GM21447 (cell line): Measurements from ENCODE around the gene PCID2.
A peak's percentile ranks its signal among the peaks of the same experiment; 100 is the strongest.

ENCODE experiments used
- ATAC-seq: cut with Tn5 transposase; IDR thresholded peaks from one replicate; pipeline ENCODE4 v1.9.1; 2021; ENCODE audit not compliant: unreplicated experiment

PCID2 gene

DNA sequence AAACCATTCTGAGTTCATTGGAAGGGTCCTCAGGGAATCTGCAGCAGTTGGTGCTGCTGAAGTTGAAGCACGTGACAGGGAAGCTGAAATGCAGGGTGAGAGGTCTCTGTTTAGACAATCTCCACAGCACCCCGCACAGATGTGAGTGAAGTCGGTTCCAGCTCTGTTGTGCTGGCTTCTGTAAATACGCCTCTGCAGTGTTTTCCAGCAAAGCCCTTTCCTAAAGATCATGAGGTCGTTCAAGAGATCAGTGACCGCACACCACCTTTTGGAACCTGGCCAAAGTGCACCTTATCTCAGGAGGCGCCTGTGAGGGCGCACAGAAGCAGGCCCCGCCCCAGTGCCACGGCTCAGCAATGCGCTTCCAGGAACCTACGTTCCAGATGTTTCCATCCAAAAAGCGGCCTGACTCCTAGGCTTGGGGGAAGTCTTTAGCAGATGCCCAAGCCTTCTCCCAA is 11.7 kb upstream of the PCID2 start:
- ATAC-seq, result no peak

DNA sequence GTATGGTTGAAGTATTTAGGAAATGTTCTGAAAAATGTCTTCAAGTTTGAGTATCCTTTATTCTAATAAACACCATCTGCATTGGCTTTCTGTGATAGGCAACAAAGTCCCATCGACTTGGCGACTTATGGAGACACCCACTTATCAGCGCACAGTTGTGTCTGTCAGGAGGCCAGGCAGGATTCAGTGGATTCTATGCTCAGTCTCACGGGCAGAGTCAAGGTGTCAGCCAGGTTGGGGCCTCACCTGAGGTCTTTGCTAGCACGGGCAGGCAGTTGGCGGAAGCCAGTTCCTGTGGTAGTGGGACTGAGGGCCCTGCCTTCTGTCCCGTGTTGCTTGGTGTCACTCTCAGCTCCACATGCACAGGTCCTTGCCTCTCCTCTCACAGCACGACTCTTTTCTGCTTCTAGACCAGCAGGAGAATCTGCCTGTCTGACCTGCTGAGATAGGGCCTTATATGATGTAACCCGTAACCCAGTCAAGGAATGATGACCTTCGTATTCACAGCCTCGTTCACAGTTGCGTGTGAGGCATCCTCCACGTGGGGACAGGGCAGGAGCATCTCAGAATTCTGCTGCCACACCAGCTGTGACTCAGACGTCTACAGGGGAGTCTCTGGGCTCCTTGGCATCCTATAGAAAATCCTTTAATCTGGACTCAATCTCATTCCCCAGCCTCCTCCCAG is 10.9 kb upstream of the PCID2 start:
- no peak for ATAC-seq

DNA sequence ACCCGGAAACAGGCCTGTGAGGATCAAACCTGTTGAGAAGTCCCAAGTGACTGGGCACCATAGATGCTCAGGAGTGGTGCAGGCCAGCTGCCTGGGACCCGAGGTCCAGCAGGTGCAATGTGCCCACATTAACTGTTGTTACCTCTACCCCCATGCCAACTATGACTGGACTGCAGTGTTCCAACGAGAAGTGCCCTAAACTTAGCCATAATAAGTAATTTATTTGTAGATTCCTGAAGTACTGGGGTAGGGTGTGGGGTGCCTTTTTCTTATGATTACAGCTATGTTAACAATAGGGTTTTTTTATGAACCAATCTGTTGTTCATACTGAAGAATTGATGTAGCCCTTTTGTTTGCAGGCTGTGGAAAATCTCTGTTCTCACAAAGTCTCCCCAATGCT is 10.1 kb upstream of the PCID2 start:
- ATAC-seq, result no peak

DNA sequence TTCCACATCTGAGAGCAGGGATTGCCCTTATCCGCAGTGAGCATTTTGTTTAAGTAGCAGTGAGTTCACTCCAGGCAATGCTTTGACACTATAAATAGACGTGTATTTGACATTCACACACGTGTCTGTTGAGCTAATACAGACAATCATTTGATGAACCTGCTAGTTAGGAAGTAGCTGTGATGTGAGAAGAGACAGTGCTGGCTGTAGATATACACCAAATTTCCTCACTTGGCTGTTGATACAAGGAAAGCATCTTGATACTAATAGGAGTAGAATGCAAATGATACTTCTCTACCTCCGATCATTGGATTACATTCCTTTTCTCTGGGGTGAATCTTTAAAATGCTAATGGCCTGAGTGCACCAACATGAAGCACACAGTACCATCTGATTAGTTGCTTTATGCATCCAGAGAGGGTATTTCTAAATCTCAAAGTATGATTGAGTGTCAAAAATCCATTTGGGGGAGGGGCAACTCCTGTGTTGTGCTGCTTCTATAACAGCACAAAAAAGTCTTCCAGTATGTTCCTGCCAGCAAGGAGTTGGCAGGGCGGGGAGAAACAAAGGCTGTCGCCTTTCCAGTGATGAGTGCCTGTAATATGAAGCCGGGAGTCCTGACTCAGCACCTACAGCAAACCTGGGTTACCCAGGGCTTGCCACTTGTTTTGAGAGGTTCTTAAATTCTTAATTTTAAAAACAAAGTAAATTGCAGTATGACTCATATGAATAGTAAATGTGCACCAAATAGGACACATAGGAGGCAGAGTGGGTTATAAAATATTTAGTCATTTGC is 8.0 kb upstream of the PCID2 start:
- no peak for ATAC-seq

DNA sequence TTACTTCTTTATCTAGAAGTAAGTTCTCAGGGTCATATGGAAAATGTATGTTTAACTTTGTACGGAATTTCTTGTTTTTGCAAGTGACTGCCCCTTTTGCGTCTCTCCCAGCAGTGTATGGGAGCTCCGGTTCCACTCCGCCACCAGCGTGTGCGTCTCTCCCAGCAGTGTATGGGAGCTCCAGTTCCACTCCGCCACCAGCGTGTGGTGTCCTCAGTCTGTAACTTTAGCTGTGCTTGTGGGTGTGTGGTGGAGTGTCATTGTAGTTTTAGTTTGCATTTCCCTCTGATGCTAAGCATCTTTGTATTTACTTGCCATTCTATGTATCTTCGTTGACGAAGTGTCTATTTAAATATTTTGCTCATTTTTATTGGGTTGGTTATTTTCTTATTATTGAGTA is 3.3 kb upstream of the PCID2 start:
- no peak for ATAC-seq

DNA sequence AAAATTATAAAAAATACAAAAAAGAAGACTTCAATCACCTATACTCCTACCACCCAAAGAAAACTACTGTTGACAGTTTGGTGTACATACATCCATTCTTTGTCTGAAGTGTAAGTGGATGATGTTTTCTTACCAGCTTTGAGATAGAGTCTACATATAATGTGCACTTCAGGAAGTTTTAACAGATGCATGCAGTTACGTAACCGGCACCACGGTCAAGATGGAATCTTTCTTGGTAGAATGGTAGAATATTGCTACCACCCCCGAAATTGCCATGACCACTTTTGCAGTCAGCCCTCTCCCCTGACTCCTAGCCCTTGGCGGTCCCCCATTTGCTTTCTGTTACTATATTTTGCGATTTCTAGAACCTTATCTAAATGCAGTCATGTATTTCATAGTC is 2.4 kb upstream of the PCID2 start:
- ATAC-seq, result no peak

DNA sequence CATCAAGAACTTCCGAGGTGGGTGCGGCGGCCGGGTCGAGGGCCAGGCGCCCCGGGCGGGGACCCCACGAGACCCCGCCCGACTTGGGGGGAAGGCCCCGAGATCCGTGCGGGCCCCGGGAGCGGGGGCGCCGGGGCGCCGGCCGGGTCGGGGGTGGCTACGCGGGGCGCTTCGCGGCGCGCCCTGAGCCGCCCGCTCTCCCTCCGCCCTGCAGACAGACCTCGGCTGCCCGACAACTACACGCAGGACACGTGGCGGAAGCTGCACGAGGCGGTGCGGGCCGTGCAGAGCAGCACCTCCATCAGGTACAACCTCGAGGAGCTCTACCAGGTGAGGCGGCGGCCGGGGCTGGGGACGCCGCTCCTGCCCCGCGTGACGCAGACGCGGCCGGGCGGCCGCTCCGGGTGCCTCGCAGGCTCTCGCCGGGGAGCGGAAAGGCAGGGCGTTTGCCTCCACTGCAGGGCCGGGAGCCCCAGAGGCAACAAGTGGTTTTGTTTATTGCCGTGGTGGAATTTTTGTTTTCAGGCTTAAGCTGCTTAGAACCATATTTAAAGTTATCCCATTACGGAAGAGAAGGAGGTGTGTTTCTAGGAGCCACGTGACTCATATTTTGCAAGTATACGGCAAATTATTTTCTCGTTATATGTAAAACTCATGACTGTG is 1.4 kb upstream of the PCID2 start:
- peak; percentile 31 for ATAC-seq

DNA sequence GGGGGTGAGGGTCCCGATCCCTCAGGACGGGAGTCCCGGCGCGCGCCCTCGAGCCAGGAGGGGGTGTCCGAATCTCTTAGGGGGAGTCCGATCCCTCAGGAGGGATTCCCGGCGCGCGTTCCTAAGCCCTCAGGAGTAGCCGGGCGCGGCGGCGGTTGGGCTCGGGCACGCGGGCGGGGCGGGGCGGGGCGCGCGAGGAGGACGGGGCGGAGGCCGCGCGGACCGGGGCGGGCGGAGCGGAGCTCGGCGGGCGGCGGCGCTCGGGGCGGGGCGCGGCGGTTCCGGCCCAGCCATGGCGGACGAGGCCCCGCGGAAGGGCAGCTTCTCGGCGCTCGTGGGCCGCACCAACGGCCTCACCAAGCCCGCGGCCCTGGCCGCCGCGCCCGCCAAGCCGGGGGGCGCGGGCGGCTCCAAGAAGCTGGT is 878 bp upstream of the PCID2 start, which contains the start of gene CUL4A:
CUL4A (plus strand) TSS at position 278 of the 423 bp plus-strand sequence; CDS start at position 293, 15 bp downstream.
- peak; percentile 46 for ATAC-seq

DNA sequence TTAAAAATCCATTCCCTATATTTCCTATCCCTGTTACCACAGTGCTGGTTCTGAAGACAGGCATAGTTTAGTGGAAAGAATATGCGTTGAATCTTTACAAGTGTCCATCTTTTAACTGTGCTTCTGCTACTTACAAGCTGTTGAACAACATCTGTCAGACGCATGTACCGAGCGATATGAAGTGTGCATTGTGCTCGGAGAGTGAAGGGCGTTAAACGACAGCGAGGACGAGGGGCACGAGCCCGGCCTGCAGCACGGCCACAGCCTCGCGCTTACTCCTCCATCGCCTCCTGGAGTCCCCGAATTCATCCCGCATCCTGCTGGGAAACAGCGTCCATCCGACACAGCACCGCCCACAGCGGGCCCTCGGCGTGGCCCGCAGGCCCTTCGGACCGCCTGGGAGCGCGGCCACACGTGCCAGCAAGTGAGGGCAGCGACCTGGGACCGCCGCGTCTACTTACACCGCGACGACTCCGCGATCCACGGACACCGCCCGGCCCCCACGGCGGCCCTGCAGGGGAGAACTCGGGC is 514 bp downstream of the PCID2 start:
- ATAC-seq, result peak; percentile 7

DNA sequence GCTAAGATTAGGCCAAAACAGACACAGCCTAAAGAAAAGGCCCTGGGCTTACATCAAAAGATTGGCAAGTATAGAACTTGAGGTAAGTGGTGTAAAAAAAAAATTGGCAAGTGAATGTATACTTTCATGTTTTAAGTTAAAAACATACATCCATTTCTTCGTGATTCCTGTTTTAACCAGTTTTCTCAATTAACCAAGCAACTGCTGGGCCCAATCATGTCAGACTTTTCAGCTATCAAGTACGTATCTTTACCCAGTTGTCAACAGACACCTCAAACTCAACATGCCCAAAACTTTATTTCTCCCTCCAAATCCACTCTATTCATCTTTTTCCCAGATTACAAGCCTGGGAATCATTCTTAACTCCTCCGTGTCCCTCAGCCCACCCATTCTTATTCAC is 1.0 kb downstream of the PCID2 start:
- no peak for ATAC-seq

DNA sequence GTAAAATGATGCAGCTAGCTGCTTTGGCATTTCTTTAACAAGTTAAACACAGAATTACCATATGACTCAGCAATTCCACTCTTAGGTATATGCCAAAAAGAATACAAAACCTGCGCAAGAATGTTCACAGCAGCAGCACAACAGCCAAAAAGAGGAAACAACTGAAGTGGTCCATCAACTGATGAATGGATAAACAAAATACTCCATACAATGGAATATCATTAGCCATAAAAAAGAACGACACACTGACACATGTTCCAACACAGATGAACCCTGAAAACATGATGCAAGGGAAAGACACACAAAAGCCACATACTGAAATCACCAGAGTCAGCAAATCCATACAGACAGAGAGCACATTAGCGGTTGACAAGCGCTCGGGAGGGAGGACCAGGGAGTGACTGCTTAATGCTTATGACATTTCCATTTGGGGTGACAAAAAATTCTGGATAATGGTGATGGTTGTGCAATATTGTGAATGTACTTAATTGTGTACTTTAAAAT is 3.0 kb downstream of the PCID2 start:
- ATAC-seq, result no peak

DNA sequence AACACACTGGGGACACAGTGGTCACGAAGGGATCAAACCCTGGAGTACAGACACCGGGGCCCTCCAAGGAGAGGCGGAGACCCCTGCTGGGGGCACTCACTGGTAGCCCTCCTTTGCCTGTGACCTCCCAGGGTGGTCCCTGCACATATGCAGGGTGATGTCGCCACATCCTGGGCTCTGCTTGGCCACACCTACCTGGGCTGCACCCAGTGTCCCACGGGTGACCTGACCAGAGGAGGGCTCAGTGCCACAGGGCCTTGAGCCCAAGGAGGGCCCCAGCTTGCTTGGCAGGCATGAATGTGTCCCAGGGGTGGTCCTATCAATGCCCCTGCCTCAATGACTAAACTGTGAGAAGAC is 4.1 kb downstream of the PCID2 start:
- ATAC-seq, result no peak

DNA sequence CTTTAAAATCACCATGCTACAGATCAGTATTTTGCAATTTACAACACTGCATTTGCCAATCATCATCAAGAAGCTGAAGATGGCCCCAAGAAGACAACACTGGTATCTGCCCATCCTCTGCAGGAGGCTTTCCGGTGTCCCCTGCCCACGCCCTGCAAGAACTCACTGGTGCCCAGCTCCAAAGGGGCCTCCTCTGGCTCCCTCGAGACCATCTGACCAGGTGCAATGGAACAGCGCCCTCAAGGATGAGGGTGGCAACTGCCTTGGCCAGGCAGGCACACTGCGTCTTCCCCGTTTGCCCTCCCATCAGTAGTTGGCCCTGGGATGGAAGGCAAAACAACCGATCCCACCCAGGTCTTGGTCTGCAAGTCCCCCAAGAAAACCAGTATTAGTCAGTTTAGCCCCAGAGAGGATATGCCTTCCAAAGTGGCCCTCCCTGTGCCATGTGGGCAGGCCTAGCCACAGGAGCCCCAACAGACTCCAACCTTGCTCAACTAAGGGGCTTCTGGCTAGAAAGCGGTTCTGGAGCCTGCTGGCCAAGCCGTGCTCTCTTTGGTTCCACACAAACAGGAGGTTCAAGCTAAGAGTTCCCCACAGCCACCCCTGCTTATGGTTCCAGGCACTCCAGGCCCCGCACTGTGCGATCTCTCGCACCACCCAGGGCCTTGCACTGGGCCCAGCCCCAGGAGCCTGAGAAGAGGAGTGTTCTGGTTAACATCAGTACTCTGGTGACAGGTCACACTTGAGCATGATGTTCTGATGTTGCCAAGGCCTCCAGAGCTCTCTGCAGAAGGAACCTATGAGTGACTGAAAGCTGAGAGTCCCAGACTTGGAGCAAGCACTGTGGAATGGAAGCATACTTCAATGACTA is 4.7 kb downstream of the PCID2 start:
- ATAC-seq, result no peak

DNA sequence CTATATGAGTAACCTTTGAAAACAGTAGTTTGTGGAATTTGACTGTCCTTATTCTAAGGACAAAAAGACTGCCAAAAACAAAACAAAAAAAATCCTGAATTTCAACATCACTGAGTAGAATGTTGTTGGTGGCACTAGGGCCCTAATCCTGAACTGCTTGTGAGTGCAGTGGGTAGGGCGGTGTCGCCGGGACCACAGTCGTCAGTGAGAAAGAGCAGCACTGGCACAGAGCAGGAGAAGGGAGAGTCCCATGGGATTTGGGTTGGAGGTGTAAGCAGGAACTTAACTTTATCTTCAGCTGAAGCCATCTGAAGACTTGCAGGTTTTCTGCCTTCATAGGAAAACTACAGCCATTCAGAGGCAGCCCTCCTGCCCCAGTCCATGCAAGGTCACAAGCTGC is 5.6 kb downstream of the PCID2 start:
- no peak for ATAC-seq

DNA sequence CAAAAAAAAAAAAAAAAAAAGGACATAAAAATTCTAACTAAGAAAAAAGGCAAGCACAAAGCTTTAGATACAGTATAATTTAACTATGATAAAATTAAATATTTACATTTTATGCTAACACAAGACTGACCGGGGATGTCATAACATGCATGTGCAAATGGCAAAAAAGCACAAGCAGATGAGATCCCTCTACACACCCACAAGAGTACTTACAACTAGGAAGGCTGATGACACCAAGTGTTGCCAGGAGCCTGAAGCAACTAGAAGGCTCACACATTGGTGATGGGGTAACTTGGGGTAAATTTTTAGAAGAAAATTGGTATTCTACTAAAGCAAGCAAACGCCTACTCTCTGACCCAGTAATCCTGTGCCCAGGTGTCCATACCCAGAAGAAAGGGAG is 6.7 kb downstream of the PCID2 start:
- no peak for ATAC-seq

DNA sequence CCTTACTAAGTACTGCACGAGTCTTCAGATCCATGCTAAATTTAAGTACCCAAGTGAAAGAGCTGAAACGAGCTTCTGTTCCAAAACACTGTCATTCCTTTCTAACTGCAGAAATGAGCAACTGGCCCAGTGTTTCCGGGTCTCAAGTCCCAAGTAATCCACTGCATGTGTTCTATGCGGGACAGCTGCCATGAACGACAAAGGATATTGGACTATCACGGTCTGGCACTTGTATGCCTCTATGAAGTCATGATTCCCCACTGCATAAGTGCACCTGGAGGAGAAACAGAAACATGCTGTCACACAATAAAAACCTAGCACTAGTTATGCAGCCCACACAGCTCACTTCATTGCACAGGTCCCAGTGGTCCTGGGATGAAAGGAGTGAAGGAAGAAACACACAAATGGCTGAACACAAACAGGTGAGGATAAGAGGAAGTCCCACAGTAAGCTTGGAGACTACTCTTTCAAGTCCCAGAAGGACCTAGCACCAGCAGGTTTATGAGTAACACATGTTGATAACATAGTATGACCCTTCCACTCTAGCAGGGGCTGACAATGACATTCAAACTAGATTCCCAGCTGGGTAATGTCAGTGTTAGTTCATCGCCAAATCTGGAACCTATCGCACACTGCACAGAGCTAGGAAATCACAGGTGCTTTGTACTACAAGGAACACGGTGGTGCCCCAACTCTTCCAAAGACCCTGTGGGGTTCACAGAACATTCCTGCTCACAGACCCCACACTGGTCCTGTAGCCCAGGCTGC is 11.3 kb downstream of the PCID2 start:
- no peak for ATAC-seq

DNA sequence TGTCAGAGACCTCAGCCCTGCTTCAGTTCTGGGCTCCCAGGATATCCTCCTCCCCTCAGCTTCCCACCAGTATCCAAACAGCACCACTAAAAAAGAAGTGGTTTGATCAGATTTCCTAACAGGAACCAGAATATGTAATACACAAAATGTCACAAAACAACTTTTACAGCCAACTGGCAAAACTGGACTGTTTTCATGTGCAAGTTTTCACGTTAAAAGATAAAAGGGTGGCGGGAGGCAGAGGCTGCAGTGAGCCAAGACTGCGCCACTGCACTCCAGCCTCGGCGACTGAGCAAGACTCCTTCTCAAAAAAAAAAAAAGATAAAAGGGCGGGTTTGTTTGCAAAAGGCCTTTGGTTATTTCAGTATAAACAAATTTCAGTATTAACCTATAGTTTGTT is 13.1 kb downstream of the PCID2 start:
- ATAC-seq, result no peak

DNA sequence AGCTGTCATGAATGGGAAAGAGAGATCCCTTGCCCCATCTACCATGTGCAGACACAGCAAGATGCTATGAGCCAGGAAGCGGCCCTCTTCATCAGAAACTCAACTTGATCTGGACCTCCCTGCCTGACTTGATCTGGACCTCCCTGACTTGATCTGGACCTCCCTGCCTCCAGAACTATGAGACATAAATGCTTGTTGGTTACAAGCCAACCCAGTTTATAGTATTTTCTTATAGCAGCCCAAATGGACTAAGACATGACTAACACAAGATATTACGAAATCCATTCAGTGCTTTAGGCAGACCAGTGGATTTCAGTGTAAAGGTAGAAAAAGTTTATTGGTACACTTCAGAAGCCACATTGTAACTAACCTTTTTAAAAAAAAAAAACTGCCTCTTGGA is 15.6 kb downstream of the PCID2 start:
- no peak for ATAC-seq

DNA sequence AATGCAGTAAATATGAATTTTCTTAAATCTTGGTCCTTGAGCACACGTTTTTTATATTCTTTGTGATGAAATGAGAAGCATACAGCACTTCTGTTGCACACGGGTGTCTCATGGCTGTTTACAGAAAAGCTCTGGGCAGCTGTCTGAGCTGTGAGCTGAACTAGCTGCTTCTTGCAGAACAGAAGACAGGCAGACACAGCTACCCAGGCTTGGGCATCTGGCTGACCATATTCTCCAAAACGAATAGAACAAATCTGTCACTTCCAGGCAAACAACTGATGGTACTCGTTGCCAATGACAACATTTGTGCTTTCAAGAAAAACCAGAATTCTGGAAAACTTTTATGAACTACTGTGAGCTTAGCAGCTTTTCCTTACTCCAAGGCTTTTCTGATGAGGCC is 16.2 kb downstream of the PCID2 start:
- ATAC-seq, result no peak

DNA sequence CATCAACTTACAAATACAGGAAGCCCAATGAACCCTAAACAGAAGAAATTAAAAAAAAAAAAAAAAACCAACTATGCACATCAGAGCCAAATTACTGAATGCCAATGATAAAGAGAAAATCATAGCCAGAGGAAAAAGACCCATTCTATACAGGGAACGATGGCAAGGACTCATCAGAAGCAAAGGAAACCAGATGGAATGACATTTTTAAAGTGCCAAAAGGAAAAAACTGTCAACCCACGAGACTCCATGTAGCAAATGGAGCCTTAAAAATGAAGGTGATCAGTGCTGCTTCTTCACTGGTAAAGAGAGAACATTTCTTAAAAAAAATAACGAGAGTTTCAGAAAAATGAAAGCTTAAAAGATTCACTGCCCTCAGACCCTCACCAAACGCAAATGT is 18.3 kb downstream of the PCID2 start:
- ATAC-seq, result no peak
